T-cell (primary cell): ENCODE results near the gene GRIN2A. TPM values are rescaled to one million over a fixed set of nuclear protein-coding genes. Genes with fewer than 3 reads are reported as not detected.

Experiments used
- ATAC-seq, 4 experiments: fragments of 200-7000 bp in 3 of 4; fragments of 150-1000 bp in 1 of 4; cut with Tn5 transposase; replicated peaks in 1 of 4; 1 replicate in 3 of 4; 2 replicates in 1 of 4; pipeline ENCODE4 v1.10.0; 2021; ENCODE audit warnings: moderate library complexity in 3 of 4, mild to moderate bottlenecking in 2 of 4, moderate number of reproducible peaks in 1 of 4
- CTCF ChIA-PET, 2 donors: fragments of 300-600 bp; sonication (Branson Sonifier 250); formaldehyde crosslinking; loops; one replicate each; lab custom pipeline; 2022; ENCODE audit warnings: antibody characterized with exemption in 2 of 2; lab: Charles Lee
- POLR2A ChIA-PET, 2 donors: fragments of 300-600 bp; sonication (Branson Sonifier 250); formaldehyde crosslinking; loops; one replicate each; lab custom pipeline; 2022; ENCODE audit warnings: antibody characterized with exemption in 2 of 2; lab: Charles Lee
- DNase-seq, 35 experiments: peaks; one replicate each; pipeline versions ENCODE4 v3.0.0 to v3.0.0-alpha.2; 2013 to 2023
- H3K27ac ChIP-seq: one replicate; pipeline ENCODE4 v1.5.1; 2013; ENCODE audit warnings: low read length
- H3K27me3 ChIP-seq, 2 experiments: replicated peaks in 1 of 2; 1 replicate in 1 of 2; 2 replicates in 1 of 2; pipeline versions ENCODE4 v1.6.1 to v1.7.0; 2013; ENCODE audit warnings: low read length in 1 of 2, mixed read lengths in 1 of 2; ENCODE audit not compliant: control insufficient read depth in 2 of 2, insufficient read depth in 2 of 2; ENCODE audit errors: extremely low read depth in 1 of 2
- H3K36me3 ChIP-seq, 2 donors: 1 replicate in 1 of 2; 2 replicates in 1 of 2; pipeline versions ENCODE4 v1.6.1 to v1.7.0; 2013; ENCODE audit warnings: low read length in 1 of 2; ENCODE audit not compliant: control insufficient read depth in 2 of 2, insufficient read depth in 1 of 2; ENCODE audit errors: extremely low read depth in 1 of 2
- H3K4me1 ChIP-seq, 2 experiments: 1 replicate in 1 of 2; 2 replicates in 1 of 2; pipeline versions ENCODE4 v1.6.1 to v1.7.0; 2013; ENCODE audit warnings: low read length in 2 of 2, mixed read lengths in 1 of 2; ENCODE audit not compliant: insufficient read depth in 2 of 2, control insufficient read depth in 1 of 2; ENCODE audit errors: extremely low read depth in 1 of 2
- H3K4me3 ChIP-seq, 2 donors: 1 replicate in 1 of 2; 2 replicates in 1 of 2; pipeline versions ENCODE4 v1.5.1 to v1.7.0; 2013; ENCODE audit warnings: mild to moderate bottlenecking in 2 of 2, low read length in 1 of 2, moderate library complexity in 1 of 2; ENCODE audit not compliant: control insufficient read depth in 1 of 2; ENCODE audit errors: extremely low read depth in 1 of 2
- H3K9me3 ChIP-seq: 2 replicates; pipeline ENCODE4 v1.7.0; 2013
- H3K27ac Mint-ChIP-seq, 2 donors: one replicate each; pipeline ENCODE4 v1.8.0; 2020 to 2021; ENCODE audit warnings: mild to moderate bottlenecking in 2 of 2, mixed read lengths in 2 of 2
- H3K27me3 Mint-ChIP-seq, 2 donors: one replicate each; pipeline ENCODE4 v1.8.0; 2021 to 2022; ENCODE audit warnings: mixed read lengths in 2 of 2
- H3K36me3 Mint-ChIP-seq: one replicate; pipeline ENCODE4 v1.8.0; 2021; ENCODE audit warnings: mixed read lengths
- H3K4me1 Mint-ChIP-seq, 3 donors: one replicate each; pipeline ENCODE4 v1.8.0; 2020 to 2022; ENCODE audit warnings: mixed read lengths in 3 of 3, mild to moderate bottlenecking in 1 of 3
- H3K4me3 Mint-ChIP-seq, 3 donors: one replicate each; pipeline ENCODE4 v1.8.0; 2020 to 2022; ENCODE audit warnings: mild to moderate bottlenecking in 3 of 3, mixed read lengths in 3 of 3, moderate library complexity in 3 of 3
- H3K9me3 Mint-ChIP-seq, 3 donors: one replicate each; pipeline ENCODE4 v1.8.0; 2020 to 2022; ENCODE audit warnings: mixed read lengths in 3 of 3
- WGBS: methylation state at CpG from one replicate; pipeline ENCODE4 v1.1.5; 2013; ENCODE audit warnings: missing lambda C conversion rate; ENCODE audit not compliant: insufficient coverage; 5-methylcytosine and 5-hydroxymethylcytosine counted together
- total RNA-seq, 35 experiments: library from RNA in 6 of 35; stranded (reverse) in 6 of 35; fragments of 120-200 nt in 1 of 35; gene quantifications; one replicate each; pipeline versions ENCODE4 v1.2.1 to v1.2.4 and lab custom pipeline; 2013 to 2026

Gene GRIN2A
- total RNA-seq, 5 donors from 2014 or later (not counting 1 experiment from before 2014, with no cell fraction given), result 0.03 TPM; not detected in 4

DNA sequence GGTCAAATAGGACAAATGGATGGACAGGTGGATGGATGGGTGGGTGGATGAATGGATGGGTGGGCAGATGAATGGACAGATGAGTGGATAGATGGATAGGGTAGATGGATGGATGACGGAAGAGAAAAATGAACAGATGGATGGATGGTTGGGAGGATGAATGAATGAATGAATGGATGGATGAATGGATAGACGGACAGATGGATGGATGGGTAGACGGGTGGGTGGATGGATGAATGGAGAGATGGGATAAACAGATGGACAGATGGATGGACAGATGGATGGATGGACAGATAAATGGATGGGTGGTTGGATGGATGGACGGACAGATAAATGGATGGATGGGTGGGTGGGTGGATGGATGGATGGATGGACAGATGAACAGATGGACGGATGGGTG, 232.8 kb downstream of the GRIN2A start:
- Histone ChIP-seq H3K27ac (no peak overlapping the region), H3K4me1 (no peaks in the 10 kb centered on the region), H3K4me3 (no peak overlapping the region), H3K27me3 (peaks cover 0 to 7% of the 10 kb centered on the region in 2 experiments), H3K9me3 (no peaks in the 10 kb centered on the region), H3K36me3 (no peaks in the 10 kb centered on the region)
- H3K36me3 Mint-ChIP-seq, result no peaks in the 10 kb centered on the region
- ChIA-PET POLR2A (no interaction called here), CTCF (no interaction called here)
- H3K4me1 Mint-ChIP-seq, result no peaks in the 10 kb centered on the region
- peaks cover 0 to 3% of the 10 kb centered on the region in 2 donors for H3K27me3 Mint-ChIP-seq
- 87% methylated on average over 5 of the region's 5 CpGs for WGBS
- ATAC-seq (no peak), DNase-seq (no peak)
- no peak overlapping the region for H3K27ac Mint-ChIP-seq
- H3K4me3 Mint-ChIP-seq, result no peak overlapping the region
- H3K9me3 Mint-ChIP-seq, result peaks cover 0 to 24% (median 4%) of the 10 kb centered on the region in 3 donors

- H3K4me3 ChIP-seq, result no peak overlapping the region
- H3K4me1 ChIP-seq, result no peaks in the 10 kb centered on the region
- Mint-ChIP-seq H3K27ac (no peak overlapping the region), H3K4me3 (no peak overlapping the region), H3K4me1 (no peaks in the 10 kb centered on the region), H3K36me3 (no peaks in the 10 kb centered on the region), H3K9me3 (peaks cover 0 to 27% (median 4%) of the 10 kb centered on the region in 3 donors), H3K27me3 (peaks cover 0 to 3% of the 10 kb centered on the region in 2 donors)
- DNase-seq (no peak), ATAC-seq (no peak)
- no peaks in the 10 kb centered on the region for H3K9me3 ChIP-seq
- H3K27ac ChIP-seq, result no peak overlapping the region
- ChIA-PET CTCF (no interaction called here), POLR2A (no interaction called here)
- H3K36me3 ChIP-seq, result no peaks in the 10 kb centered on the region
- 100% methylated on average over 1 of the region's 4 CpGs for WGBS
- H3K27me3 ChIP-seq, result peaks cover 0 to 7% of the 10 kb centered on the region in 2 experiments
These were observed 233.3 kb downstream of the GRIN2A start for GRCh38 chr16:9948933-9949332.

GRCh38 chr16:9946022-9946720, 236.1 kb downstream of the GRIN2A start:
- H3K4me3 Mint-ChIP-seq, result no peak overlapping the region
- H3K4me3 ChIP-seq, result no peak overlapping the region
- peaks cover 2 to 16% (median 4%) of the 10 kb centered on the region in 3 donors for H3K9me3 Mint-ChIP-seq
- no peak overlapping the region for H3K27ac ChIP-seq
- H3K27ac Mint-ChIP-seq, result no peak overlapping the region
- ATAC-seq (no peak), DNase-seq (no peak)
- H3K4me1 Mint-ChIP-seq, result no peaks in the 10 kb centered on the region
- ChIA-PET POLR2A (no interaction called here), CTCF (interaction anchor here in 1 of 2 donors (0.6 kb wide), 1 partner anchor 32 kb away, joined by 4 read pairs; no protein-coding TSS in a partner anchor)
- no peaks in the 10 kb centered on the region for H3K36me3 Mint-ChIP-seq
- WGBS, result 73% methylated on average over 1 of the region's 3 CpGs
- no peaks in the 10 kb centered on the region for H3K36me3 ChIP-seq
- H3K9me3 ChIP-seq, result no peaks in the 10 kb centered on the region
- peaks cover 0 to 3% of the 10 kb centered on the region in 2 donors for H3K27me3 Mint-ChIP-seq
- no peaks in the 10 kb centered on the region for H3K4me1 ChIP-seq
- peaks cover 0 to 4% of the 10 kb centered on the region in 2 experiments for H3K27me3 ChIP-seq

GRCh38 chr16:9943121-9943520, 239.1 kb downstream of the GRIN2A start:
- Mint-ChIP-seq H3K36me3 (no peaks in the 10 kb centered on the region), H3K4me1 (no peaks in the 10 kb centered on the region), H3K27ac (no peak overlapping the region), H3K27me3 (no peaks in the 10 kb centered on the region), H3K9me3 (peaks cover 2 to 10% (median 4%) of the 10 kb centered on the region in 3 donors), H3K4me3 (no peak overlapping the region)
- ChIA-PET CTCF (no interaction called here), POLR2A (interaction anchor here in 1 of 2 donors (0.6 kb wide), 1 partner anchor 59 kb away, joined by 6 read pairs; no protein-coding TSS in a partner anchor)
- WGBS, result 60% methylated on average over 1 of the region's 5 CpGs
- Histone ChIP-seq H3K4me1 (no peaks in the 10 kb centered on the region), H3K27ac (no peak overlapping the region), H3K27me3 (peaks cover 0 to under 1% of the 10 kb centered on the region in 2 experiments), H3K36me3 (no peaks in the 10 kb centered on the region), H3K4me3 (no peak overlapping the region), H3K9me3 (no peaks in the 10 kb centered on the region)
- ATAC-seq (no peak), DNase-seq (no peak)

DNA sequence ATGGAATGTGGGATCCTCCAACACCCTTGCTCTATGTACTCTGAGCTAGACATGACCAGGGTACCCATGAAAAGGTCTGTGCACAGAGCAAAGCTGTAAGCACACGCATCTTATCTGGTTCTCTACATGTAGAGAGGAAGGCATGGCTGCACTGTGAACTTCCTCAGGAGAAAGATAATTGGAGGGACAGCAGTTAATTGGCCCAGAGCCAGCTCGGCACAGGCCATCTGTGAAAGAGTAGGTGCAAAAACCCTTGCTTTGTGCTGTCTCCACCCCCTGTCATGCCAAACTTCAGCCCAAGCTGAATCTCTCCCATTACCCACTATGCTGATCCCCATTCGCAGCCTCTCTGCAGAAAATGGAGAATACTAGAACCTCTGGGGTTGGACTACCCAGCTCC, 241.0 kb downstream of the GRIN2A start:
- H3K36me3 Mint-ChIP-seq, result no peaks in the 10 kb centered on the region
- Histone ChIP-seq H3K36me3 (no peaks in the 10 kb centered on the region), H3K27ac (no peak overlapping the region), H3K9me3 (no peaks in the 10 kb centered on the region), H3K4me3 (no peak overlapping the region), H3K4me1 (no peaks in the 10 kb centered on the region), H3K27me3 (no peaks in the 10 kb centered on the region)
- DNase-seq, result no peak
- 70% methylated on average over 2 of the region's 3 CpGs for WGBS
- H3K4me3 Mint-ChIP-seq, result no peak overlapping the region
- H3K9me3 Mint-ChIP-seq, result peaks cover 0 to 14% (median 2%) of the 10 kb centered on the region in 3 donors
- no peak overlapping the region for H3K27ac Mint-ChIP-seq
- POLR2A ChIA-PET, result no interaction called here
- no peaks in the 10 kb centered on the region for H3K4me1 Mint-ChIP-seq
- CTCF ChIA-PET, result no interaction called here
- ATAC-seq, result no peak
- no peaks in the 10 kb centered on the region for H3K27me3 Mint-ChIP-seq

- no peaks in the 10 kb centered on the region for H3K27me3 Mint-ChIP-seq
- ATAC-seq (no peak), DNase-seq (no peak)
- ChIA-PET CTCF (no interaction called here), POLR2A (no interaction called here)
- no peak overlapping the region for H3K4me3 ChIP-seq
- H3K9me3 ChIP-seq, result no peaks in the 10 kb centered on the region
- no peaks in the 10 kb centered on the region for H3K36me3 Mint-ChIP-seq
- H3K27me3 ChIP-seq, result no peaks in the 10 kb centered on the region
- H3K27ac ChIP-seq, result no peak overlapping the region
- H3K4me1 Mint-ChIP-seq, result no peaks in the 10 kb centered on the region
- WGBS, result 44% methylated on average over 1 of the region's 8 CpGs
- H3K27ac Mint-ChIP-seq, result no peak overlapping the region
- peaks cover 0 to 7% (median 0%) of the 10 kb centered on the region in 3 donors for H3K9me3 Mint-ChIP-seq
- no peaks in the 10 kb centered on the region for H3K36me3 ChIP-seq
- H3K4me1 ChIP-seq, result no peaks in the 10 kb centered on the region
- no peak overlapping the region for H3K4me3 Mint-ChIP-seq
These were observed 247.3 kb downstream of the GRIN2A start for GRCh38 chr16:9934723-9935508.
